LoVo (cell line): ENCODE data around the gene NEIL1.
"Not testable (repeated sequence)": the region's sequence is repeated elsewhere in the genome, so short reads cannot be mapped to it uniquely, and the experiment has no call there.

Experiments used
- DNase-seq: peaks from one replicate; pipeline ENCODE4 v3.0.0-alpha.2; 2016; ENCODE audit warnings: low spot score

NEIL1 gene, protein sequence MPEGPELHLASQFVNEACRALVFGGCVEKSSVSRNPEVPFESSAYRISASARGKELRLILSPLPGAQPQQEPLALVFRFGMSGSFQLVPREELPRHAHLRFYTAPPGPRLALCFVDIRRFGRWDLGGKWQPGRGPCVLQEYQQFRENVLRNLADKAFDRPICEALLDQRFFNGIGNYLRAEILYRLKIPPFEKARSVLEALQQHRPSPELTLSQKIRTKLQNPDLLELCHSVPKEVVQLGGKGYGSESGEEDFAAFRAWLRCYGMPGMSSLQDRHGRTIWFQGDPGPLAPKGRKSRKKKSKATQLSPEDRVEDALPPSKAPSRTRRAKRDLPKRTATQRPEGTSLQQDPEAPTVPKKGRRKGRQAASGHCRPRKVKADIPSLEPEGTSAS

DNA sequence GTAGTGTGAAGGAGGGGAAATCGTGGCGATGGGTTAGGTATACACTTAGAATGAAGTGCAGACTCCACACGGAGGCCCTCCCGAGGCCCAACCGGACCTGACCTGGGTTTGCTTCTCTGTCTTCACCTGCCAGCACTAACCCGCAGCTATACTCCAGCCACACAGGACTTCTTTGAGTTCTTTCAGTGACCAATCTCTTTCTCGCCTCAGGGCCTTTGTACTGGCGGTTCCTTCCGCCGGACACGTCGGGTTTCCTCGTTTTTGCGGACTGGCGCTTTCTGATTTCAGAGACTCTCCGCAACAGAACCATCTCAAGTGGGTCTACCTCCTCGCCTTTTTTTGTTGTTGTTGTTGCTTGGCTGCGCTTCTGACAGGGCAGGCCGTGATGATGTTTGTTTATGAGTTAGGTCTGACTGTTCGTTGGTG lies at the start of gene NEIL1:
Gene NEIL1, plus strand, starts transcription at position 244 of the 426 bp plus-strand sequence. CDS start 1,867 bp downstream, outside the sequence.
- no peak for DNase-seq

DNA sequence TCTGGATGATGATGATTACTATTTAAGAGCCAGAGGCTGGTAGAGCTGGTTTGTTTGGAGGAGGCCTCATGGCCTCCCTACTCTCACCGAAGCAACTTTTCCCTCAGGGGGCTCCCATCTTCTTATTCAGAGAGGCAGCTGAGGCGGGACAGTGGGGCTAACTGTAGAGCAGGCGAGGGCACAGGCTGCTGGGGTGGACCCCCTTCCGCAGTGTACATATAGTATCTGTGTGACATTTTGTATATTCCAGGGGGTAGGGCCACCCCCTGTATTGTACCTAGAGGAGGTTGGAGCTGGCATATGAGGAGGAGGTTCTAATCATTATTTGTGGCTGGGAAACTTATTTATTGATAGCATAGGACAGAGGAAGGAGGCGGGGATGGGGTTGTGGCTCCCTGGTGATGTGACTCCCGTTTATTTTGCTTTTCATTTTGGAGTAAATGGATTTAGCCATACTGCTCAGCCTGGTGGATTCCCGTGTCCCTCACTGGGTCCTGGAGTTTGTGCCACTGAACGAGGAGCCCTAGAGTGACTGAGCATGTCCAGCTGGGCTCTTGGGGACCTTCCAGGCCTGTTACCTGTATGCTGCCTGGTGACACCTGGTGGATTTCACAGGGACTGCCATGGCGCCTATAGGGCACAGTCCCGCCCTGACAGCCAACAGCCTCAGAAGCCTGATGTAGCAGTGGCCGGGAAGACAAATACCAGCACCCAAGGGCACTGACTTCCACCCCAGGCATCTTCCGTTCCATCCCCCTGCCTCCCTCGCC lies 48.1 kb upstream of the NEIL1 start:
- DNase-seq = not testable (repeated sequence)

DNA sequence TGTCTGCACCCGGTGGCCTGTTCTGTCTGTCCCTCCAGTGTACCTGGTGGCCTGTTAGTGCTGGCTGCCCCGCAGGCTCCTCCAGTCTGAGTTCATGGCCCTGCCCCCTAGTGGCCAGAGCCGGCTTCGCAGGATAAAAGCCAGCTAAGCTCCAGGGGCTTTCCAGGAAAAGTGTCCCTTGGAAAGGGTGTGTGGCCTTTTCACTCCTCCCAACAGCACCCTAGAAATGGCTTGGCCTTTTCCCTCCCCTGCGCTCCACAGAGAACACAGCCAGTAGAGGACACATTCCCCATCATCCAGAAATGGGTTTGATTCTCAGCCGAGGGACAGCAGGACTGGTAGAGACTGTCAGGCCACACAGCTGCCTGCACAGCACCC lies 47.5 kb upstream of the NEIL1 start:
- DNase-seq = not testable (repeated sequence)

DNA sequence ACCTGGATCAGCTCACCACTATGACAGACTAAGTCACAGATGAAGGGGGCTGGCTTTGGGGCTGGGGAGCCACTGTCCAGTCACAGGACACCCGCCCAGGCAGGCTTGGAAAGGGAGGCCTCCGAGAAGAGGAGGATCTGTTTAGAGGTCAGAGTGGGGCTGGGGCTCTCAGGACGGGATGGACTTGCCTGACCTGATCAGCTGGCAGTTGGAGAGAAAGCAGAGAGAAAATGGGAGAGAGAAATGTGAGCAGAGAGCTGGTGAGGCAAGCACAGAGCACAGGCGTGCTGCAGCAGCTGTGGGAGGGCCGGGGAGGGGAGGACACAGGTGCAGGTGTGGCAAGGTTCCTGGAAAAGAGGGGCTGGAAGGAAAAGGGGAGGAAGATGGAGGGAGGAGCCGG lies 46.8 kb upstream of the NEIL1 start:
- not testable (repeated sequence) for DNase-seq

DNA sequence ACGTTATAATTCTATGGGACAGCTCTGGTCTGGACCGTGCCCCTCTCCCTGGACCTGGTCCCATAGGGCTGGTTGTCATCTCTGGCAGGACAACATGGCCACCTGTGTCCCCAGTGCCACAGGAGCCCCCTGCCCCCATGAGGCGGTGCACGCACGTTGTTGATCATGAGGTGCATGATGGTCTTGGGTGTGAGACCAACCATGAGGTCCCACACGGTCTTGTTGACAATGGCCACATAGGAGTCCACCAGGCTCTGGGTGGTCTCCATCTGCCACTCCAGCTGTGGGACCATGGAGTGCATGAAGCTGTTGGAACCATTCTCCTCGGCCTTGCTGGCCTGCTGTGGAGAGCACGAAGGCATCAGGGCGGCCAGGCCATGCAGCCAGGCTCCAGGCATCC lies 44.5 kb upstream of the NEIL1 start:
- no peak for DNase-seq

DNA sequence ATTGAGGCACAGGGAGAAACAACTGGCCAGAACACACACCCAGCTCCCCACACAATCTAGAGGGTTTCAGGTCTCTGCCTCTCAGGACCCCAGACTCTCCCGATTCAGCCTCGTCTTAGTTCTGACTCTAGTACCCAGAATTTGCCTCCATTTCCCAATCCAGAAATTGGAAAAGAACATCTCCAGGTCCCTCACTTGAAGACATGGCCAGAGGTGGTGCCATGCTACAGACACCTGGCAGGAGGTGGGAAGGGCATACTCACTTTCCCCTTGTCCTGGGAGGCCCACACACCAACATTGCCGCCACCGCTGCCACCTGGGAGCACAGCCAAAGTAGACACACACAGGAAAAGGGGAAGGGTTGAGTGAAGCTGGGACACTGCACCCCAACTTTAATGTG lies 44.1 kb upstream of the NEIL1 start:
- DNase-seq = not testable (repeated sequence)

DNA sequence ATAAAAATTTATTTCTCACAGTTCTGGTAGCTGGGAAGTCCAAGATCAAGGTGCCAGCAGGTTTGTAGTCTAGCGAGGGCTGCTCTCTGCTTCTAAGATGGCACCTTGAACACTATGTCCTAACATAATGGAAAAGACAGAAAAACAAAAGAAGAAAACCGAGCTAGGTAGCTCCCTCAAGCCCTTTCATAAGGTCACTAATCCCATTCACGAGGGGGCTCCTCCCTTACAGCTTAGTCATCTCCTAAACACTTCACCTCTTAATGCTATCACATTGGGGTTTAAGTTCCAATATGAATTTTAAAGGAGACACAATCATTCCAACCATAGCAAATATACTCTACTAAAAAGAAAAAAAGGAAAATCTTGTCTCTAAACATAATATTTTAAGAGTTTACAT lies 40.7 kb upstream of the NEIL1 start:
- no peak for DNase-seq

DNA sequence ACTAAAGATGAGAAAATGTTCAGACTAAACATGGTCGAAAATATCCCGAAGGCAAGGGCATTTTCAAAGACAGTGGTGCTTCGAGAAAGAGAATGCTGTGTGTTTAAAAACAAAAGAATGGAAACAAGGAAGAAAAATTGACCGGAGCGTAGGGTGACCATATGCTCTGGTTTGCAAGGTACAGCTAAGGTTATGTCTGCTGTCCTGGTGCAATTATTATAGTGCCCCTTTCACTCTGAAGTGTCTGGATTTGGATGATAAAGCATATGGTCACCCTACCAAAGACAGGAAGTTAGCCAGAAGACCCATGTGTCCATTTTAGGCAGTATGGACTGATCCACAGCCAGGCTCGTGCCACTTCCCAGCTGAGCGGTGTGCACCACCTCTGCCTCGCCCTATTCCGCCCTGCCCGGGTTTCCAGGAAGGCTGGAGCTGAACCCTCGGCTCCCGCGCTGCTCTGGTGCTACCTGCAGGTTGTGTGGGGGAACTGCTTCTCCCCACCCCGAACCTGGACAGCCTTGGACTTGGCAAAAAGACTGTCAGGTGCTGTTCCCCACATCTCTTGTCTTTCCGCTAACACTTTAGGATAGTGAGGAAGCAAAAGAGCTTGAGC lies 39.0 kb upstream of the NEIL1 start:
- DNase-seq = peak; percentile 65

DNA sequence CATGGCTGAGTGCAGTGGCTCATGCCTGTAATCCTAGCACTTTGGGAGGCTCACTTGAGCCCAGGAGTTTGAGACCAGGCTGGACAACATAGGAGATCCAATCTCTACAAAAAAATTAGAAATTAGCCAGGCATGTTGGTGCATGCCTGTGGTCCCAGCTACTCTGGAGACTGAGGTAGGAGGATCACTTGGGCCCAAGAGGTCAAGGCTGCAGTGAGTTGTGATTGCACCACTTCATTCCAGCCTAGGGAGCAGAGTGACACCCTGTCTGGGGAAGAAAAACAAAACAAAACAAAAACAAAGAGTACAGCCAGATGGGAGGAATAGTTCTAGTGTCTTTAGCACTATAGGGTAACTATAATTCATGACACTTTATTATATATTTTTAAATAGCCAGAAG lies 37.1 kb upstream of the NEIL1 start:
- DNase-seq = no peak

DNA sequence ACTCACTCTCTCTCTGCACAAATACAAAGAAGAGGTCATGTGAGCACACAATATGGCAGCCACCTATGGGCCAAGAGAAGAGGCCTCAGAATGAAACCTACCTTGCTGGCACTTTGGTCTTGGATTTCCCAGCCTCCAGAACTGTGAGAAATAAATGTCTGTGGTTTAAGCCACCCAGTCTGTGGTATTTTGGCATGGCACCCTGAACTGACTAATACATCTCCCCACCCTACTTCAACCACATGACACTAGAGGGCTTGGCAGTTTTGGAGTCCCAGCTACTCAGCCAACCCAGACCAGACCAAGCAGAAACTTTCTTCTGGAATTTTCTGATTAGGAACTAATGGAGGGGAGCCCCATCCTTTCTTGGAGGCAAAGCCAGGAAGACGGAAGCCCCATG lies 34.3 kb upstream of the NEIL1 start:
- not testable (repeated sequence) for DNase-seq

DNA sequence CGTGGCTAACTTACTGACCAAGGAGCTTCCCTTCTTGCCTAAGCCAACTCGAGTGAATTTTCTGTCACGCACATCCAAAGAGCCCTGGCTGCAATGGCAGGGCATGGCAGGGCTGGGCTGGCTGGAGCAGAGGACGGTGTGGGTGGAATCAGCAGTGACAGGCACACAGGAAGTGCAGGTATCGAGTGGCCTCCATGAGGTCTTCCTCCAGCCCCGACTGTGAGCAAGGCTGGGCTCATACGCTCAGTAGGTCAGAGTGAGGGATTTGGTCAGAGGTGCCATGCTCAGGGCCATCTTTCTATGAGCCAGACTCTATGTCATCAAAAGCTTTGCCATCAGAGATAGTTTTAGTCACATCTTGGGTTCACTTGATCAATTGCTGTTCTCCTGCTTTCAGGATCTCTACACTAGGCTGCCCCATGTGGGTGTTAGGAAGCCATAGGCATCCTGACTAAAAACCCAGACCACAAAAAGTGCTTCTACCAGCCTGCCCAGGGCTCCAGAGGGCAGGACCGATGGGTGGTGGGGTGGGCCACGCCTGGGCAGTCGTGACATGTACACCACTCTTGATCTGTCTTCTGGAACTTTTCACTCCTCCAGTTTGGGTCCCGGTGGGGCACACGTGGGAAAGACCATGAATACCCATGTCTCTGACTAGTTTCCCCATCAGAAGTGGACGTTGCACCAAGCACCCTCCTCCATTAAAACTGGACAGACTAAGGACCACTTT lies 33.6 kb upstream of the NEIL1 start:
- DNase-seq = no peak

DNA sequence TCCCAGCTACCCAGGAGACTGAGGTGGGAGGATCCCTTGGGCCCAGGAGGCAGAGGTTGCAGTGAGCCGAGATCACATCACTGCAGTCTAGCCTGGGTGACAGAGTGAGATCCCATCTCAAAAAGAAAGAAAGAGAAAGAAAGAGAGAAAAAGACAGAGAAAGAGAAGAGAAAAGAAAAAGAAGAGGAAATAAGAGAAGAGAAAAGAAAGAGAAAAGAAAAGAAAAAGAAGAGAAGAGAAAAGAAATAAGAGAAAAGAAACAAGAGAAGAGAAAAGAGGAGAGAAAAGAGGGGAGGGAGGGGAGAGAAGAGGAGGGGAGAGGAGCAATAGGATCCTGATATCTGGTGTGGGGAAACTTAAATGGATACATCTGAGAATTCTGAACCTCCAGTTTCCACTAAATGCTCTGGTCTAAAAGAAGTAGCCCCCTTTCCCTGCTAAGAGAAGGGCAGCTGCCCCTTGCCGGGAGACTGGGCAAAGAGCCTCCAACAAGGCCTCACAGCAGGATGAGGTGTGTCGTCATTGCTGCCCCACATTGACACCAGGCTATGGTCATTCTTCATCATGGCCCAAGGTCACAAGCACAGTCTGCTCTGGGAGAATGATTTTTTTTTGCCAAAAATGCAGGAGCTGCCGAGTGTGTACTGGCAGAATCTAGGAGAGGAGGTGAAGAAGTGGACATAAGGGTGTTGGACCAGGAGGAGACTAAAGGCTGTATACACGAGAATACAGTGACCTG lies 32.1 kb upstream of the NEIL1 start:
- no peak for DNase-seq

DNA sequence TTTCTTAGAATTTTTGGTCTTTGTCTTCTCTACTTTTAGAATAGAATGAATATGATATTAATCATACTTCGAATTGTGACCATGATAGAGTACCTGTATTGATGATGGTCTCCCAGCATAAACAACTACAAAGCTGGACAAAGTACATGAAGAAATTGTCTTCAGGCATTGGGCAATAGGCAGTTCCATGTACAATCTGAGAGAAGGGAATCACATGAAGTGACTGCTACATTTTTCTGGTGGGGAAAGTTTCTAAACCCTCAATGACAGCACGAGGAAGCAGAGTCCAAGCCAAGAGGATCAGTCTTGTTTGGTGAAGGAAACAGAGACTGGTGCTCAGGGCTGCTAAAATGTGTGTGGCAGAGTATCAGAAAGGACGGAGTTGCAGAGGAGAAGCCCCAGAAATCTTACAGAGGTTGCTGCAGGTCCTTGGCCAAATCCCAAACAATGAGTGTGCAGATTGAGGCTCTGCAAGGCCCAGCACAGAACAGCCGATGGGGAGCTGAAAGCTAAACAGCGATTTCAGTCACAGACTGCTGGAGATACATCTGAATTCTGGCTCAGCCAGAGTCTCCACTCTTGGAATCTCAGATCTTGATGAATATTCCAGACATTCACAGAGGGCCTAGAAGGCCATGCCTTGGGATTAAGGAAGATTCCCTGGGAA lies 27.5 kb upstream of the NEIL1 start:
- not testable (repeated sequence) for DNase-seq

DNA sequence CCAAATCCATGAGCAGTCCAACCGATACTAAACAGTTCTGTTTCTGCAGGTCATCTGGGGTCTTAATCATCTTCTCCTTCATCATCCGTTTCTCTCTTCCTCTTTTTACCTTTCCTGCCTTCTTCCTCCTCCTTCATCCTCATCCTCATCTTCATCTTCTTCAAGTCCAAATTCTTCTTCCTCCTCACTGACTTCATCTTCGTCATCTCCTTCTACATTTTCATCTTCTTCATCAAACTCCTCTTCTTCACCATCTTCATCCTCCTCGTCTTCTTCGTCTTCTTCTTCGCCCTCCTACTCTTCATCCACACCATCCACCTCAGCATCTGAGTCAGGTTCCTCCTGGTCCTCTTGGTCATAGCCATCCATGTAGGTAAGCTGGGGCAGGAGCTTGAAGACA lies 25.1 kb upstream of the NEIL1 start:
- no peak for DNase-seq

DNA sequence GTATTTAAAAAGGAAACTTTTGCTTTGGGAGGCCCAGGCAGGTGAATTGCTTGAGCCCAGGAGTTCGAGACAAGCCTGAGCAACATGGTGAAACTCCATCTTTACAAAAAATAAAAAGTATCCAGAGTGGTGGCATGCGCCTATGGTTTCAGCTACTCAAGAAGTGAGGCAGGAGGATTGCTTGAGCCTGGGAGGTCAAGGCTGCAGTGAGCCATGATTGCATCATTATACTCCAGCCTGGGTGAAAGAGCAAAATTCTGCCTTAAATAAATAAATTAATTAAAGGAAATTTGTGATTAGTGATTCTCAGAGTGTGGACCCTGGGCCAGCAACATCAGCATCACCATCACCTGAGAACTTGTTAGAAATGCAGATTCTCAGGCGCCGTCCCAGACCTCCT lies 20.9 kb upstream of the NEIL1 start:
- DNase-seq = no peak

DNA sequence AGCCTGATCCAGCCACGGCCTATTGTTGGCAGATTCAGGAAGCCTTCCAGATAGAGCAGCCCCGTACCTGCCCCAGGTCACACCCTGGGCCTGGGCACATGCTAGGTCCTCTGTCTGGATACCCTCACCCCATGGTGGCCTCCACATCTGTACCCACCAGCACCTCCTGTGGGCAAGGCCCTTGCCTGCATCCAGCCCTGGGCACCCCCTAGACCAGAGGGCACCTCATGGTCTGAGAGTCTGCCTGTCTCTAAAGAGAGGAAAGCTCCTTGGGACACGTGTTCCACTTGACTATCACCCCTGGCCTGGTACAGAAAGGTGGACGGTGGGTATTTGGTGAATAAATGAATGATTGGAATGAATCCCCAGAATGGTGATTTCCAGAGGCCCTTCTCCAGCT lies 19.8 kb upstream of the NEIL1 start:
- no peak for DNase-seq

DNA sequence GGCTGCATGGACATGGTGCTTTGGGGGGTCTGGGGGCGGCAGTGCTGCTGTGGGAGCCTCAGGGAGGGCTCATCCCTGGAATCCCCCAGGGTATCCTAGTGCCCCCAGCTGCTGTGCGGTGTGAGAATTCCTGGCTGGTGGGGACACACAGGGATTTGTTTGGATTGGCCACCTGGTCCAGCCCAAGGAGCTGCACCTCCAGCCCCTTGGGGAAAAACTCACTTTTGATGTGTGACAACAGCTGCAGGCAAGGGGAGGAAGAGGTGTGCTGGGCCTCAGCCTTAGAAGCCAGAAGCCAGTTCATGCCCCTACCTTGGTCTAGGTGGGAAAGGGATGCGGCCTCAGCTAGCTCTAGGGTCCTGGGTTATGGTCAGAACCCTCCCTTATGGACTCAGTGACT lies 19.3 kb upstream of the NEIL1 start:
- no peak for DNase-seq

DNA sequence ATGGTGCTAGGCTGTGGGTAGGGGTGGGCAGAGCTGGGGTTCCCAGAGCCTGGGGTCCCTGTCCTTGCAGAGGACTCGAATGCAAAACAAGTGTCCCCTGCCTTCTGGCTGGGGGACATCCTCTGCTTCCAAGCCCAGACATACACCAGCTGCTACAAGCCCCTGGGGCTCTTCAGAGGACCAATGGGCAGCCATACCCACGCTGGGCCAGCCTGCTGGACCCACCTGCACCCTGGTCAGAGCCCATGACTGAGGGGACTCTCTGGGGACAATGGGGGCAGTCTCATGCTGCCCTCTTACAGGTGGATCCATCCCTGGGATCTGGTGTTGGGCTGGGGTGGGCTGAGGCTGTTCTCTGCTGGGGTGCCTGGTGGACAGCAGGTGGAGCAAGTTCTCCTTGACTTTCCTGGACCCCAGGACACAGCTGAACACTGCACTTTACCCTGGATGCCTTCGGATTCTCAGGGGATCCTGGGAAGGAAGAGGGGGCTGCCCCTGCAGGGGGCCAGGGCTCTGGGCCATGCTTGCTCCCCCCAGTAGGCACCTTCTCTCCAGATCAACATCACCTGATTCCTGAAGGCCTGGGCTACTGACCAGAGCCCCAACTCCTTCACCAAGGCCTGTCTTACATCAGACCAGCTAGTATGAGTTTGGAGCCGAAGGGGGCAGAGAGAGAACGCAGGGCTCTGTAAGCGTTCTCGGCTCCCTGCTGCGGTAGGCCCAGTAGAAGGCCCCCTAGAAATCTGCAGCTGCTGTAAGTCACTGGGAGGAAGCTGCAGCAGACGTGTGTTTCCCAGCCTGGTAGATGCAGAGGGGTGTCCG lies 18.1 kb upstream of the NEIL1 start:
- DNase-seq = no peak

DNA sequence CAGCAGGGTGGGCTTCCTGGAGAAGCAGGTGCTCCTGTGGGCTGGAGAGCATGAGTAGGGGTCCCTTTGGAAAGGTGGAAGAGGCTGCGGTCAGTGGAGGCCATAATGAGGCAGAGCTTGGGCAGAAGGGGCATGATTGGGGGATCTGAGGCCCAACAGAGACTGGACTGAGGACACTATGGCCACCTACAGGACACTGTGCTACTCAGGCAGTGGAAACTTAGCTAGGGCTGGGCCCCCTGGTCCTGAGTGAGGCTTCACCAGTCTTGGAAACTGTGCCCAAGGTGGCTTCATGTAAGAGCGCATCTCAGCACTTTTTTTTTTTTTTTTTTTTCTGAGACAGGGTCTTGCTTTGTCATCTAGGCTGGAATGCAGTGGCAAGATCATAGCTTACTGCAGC lies 17.3 kb upstream of the NEIL1 start:
- DNase-seq = no peak

DNA sequence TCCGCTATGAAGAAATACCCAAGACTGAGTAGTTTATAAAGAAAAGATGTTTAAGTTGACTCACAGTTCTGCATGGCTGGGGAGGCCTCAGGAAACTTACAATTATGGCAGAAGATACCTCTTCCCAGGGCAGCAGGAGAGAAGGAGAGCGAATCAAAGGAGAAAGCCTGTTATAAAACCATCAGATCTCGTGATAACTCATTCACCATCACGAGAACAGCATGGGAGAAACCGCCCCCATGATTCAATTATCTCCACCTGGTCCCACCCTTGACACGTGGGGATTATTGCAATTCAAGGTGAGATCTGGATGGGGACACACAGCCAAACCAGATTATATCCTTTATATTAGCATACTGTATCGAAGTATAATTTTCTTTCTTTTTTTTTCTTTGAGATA lies 14.7 kb upstream of the NEIL1 start:
- DNase-seq = not testable (repeated sequence)
